Hepatic stellate cell (primary cell): ENCODE measurements around the gene EHMT2.
"Not testable (repeated sequence)": the region's sequence is repeated elsewhere in the genome, so short reads cannot be mapped to it uniquely, and the experiment has no call there.

Experiments
- DNase-seq: peaks from one replicate; pipeline ENCODE4 v3.0.0; 2011; ENCODE audit warnings: low spot score

The EHMT2 gene

DNA sequence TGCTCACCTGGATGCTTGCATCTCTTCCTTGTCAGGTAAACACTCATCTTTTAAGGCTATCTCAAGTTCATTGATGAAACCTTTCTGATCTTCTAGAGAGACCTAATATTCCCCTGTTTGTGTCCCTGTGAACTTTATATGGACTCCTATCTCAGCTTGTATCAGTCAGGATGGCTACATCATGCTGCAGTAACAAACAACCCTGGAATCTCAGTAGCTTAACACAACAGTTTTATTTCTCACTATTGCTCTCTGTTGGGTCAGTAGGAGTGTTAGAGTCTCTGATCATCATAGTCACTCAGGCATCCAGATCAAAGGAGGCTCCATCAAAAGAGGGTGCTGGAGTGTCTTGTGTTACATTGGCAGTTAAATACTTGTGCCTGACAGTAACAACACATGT is 17.9 kb upstream of the EHMT2 start:
- DNase-seq = no peak

DNA sequence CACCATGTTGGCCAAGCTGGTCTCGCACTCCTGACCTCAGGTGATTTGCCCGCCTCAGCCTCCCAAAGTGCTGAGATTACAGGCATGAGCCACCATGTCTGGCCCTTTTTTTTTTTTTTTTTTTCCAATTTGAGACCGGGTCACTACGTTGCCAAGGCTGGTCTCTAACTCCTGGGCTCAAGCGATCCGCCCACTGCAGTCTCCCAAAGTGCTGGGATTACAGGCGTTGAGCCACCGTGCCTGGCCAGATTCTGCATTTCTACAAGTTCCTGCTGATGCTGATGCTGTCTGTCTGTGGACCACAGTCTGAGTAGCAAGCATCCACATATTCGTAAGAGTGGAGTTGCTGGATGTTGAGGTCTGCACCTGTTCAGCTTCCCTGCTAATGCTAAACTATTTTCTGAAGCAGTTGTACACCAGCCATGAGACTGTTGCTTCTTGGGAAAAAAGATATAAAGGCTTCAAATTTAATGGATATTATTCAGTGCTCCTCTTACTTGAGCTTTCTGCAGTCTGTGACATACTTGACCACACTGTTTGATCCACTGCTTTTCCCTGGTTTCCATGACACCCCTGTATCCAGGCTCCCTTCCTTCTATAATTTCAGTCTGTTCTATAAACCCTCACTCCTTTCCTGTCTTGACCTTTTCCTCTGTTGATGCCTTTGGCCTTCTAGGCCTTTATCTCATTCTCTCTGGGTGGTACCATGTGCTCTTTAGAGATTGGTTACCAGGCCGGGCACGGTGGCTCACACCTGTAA is 14.5 kb upstream of the EHMT2 start:
- DNase-seq = no peak

DNA sequence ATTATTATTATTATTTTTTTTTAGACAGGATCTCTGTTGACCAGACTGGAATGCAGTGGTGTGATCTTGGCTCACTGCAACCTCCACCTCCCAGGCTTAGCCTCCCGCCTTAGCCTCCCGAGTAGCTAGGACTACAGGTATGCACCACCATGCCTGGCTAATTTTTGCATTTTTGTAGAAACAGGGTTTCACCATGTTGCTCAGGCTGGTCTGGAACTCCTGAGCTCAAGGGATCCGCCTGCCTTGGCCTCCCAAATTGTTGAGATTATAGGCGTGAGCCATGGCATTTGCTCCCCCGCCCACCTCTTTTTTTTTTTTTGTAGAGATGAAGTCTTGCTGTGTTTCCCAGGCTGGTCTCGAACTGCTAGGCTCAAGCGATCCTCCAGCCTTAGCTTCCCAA is 11.8 kb upstream of the EHMT2 start:
- not testable (repeated sequence) for DNase-seq

DNA sequence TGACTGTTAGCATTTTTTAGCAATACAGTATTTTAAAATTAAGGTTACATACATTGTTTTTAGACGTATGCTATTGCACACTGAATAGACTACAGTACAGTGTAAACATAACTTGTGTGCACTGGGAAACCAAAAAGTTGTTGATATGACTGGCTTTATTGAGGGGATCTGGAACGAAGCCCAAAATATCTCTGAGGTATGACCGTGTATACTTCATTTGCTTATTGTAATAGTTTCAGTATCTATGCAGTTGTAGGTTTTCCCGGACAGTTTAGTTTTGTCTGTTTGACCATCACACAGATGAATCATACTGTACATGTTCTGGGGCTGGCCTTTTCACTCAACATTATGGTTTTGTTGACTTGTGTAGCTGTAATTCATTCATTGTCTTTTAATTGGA is 11.3 kb upstream of the EHMT2 start:
- DNase-seq = no peak

DNA sequence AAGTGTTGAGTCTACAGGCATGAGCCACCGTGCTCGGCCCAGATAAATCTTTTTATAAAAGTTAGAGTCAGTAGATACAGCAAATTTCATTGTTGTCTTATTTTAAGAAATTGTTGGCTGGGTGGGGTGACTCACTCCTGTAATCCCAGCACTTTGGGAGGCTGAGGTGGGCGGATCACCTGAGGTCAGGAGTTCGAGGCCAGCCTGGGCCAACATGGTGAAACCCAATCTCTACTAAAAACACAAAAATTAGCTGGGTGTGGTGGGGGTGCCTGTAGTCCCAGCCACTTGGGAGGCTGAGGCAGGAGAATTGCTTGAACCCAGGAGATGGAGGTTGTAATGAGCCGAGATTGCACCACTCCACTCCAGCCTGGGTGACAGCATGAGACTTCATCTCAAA is 10.8 kb upstream of the EHMT2 start:
- not testable (repeated sequence) for DNase-seq

DNA sequence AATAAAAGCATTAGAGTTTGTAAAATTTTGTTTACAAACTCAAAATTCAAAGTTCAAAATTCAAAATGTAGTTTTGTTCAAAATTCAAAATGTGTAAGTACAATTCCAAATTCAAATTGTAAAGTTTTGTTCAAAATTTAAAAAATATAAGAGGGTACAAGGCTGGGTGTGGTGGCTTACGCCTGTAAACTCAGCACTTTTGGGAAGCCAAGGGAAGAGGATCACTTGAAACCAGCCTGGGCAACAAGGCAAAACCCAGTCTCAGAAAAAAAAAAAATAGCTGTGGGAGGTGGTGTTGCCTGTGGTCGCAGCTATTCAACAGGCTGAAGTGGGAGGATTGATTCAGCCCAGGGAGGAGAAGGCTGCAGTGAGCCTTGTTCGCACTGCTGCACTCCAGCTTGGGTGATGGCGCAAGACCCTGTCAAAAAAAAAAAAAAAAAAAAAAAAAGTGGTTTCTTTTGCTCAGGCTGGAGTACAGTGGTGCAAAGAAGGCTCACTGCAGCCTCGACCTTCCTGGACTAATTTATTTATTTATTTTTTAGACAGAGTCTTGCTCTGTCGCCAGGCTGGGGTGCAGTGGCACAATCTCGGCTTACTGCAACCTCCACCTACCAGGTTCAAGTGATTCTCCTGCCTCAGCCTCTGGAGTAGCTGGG is 9.8 kb upstream of the EHMT2 start:
- no peak for DNase-seq

DNA sequence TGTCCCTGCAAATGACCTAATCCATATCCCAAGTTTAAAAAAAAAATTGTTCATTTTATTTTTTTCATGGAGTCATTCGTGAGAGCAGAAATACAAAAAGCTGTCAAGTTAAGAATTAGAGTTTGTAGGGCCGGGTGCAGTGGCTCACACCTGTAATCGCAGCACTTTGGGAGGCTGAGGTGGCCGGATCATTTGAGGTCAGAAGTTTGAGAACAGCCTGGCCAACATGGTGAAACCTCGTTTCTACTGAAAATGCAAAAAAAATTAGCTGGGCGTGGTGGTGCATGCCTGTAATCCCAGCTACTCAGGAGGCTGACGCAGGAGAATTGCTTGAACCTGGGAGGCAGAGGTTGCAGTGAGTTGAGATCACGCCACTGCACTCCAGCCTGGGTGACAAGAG is 9.2 kb upstream of the EHMT2 start:
- not testable (repeated sequence) for DNase-seq

DNA sequence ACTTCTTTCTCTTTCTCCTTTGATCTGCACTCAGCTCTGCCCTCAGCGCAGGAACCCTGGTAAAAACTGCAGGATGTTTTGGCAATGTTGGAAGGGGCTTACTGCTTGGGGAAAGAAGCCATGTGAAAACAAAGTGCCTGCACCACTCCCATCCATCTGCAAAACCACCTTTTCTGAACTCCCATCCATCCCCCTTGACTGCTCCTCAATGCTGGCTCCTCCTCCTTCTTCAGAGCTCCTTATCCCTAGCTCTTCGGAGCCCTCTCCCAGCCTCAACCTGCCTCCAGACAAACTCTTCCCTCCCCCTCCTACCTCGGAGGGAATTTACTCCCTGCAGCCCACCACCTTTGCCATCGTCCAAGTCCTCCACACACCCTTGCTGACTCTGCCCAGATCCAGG is 8.6 kb upstream of the EHMT2 start:
- no peak for DNase-seq

DNA sequence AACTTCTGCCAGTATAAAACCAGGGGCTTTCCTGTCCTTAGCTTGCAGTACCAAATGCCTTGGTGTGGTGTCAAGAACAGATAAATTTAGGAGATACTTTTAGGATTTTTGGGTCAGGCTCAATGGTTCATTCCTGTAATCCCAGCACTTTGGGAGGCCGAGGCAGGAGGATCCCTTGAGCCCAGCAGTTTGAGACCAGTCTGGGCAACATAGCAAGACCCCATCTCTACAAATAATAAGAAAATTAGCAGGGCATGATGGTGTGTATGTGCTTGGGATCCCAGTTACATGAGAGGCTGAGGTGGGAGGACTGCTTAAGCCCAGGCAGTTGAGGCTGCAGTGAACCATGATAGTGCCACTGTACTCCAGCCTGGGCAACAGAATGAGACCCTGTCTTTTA is 7.5 kb upstream of the EHMT2 start:
- no peak for DNase-seq

DNA sequence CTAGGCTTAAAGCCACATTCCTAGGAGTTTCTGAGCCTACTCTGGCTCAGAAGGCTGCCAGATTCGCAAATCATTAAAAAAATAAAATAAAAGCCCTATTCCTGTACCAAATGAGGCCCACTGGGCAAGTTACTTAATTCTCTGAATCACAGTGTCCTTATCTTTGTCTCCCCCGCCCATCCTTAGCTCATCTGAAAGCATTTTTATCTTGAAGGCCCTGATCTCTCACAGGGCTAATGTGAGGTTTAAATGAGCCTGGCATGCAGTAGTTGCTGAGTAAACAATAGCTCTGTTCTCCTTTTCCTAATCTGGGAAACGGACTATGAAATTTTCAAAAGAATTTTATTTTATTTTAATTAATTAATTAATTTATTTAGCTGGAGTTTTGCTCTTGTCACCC is 6.5 kb upstream of the EHMT2 start:
- no peak for DNase-seq

DNA sequence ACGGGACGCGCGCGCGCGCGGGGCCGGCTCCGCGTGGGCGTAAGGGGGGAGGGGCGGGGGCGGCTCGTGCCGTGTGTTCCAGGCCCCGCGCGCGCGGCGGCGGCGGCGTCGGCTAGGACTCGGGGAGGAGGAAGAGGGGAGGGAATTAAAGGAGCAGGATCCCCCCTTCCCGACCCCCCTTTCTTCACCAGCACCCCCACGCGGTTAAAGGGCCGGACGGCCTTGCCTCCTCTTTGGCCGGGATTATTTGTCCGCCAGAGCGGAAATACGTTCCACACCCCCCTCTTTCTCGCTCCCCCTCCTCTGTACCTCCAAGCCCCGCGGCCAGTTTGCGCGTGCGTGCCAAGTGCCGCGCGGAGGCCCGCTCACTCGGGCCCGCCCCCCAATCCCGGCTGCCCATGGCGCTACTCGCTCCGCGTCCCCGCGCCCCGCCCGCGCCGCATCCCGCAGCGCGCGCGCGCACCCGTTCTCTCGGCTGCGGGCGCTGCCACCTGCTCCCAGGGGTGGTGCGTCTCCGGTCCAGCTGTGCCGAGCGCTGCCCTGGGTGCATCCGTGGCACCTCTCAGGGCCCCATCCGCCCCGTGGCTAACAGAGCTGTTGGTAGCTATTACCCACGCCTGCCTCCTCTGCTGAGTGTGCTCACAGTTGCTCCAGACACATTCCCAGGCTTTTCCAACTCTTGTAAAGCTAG is 4.6 kb upstream of the EHMT2 start, which contains the start of gene ZBTB12:
Gene ZBTB12, minus strand, starts transcription at position 134 of the 691 bp plus-strand sequence. CDS start 781 bp downstream, outside the sequence.
- DNase-seq = peak; percentile 94

DNA sequence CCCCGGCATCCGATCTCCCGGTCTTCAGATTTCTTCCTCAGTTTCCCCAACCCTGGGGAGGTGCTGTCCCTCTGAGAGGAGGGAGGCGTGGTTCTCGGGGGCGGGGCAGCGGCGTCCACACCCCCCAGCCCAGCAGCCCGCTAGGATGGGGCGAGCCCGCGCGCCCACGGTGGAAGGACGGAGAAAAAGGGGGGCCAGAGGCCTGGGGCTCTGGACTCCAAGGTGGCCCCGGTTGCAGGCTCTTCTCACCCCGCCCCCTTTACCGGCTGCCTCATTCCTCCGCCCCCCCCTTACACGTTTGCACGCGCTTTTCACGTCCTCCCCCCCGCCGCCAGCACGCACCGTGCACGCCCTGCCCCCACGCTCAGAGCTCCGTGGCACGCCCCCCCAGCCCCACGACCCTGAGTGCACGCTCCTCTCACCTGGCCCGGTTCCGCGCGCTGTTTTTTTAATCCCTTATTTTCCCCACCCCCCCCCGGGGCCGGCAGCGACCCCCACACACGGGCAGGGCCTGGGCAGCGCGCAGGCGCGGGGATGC is 4.0 kb upstream of the EHMT2 start:
- DNase-seq = peak; percentile 72

DNA sequence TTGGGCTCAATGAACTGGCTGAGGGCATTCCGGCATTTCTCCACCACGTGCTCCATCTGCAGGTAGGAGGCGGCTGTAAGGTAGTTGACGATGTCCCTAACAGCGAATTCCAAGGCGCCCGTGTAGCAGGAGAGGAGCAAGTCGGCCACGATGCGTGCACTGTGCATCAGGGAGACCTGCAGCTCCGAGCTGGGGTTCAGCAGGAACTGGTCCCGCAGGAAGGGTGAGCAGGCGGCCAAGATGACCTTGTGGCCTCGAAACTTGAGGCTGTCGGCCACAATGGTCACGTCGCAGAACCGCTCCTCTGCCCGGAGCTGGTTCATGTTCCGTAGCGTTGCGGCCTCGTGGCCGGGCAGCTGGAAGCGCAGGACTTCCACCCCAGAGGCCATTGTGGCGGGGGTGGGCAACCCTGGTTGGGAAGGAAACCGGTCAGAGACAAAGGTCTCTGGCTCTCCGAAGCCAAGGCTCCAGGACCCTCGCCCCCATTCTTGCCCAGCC is 3.5 kb upstream of the EHMT2 start:
- DNase-seq = no peak

DNA sequence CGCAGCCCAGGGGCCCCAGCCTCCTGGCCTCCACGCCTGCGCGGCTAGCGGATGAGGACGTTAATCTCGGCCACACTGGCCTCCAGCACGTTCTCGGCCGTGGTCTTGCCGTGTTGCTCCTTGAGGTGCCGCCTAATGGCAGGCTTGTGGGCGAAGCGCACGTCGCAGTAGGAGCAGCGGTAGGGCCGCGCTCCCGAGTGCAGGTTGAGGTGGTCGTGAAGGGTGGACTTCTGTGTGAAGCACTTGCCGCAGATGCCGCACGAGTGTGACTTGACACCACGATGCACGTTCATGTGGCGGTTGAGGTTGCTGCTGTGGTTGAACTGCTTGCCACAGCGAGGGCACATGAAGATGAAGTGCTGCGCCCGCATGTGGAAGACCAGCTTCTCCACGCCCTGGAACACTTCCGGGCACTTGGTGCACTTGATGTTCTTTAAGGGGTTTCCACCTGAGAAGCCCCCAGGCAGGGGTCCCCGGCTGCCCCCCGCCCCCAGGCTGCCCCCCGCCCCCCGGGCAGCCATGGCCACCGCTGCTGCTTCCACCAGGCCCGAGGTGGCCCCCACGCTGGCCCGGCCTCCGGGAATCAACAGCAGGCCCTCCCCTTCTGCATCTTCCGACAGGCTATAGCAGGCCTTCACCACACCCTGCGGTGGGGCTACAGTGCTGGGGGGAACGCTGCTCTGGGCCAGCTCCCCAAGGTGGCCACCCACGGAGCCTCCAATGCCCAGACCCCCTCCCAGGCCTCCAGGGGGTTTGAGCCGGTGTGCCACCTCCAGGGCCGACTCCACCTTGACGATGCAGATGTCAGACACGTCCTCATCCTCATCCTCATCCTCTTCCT is 2.6 kb upstream of the EHMT2 start:
- no peak for DNase-seq

DNA sequence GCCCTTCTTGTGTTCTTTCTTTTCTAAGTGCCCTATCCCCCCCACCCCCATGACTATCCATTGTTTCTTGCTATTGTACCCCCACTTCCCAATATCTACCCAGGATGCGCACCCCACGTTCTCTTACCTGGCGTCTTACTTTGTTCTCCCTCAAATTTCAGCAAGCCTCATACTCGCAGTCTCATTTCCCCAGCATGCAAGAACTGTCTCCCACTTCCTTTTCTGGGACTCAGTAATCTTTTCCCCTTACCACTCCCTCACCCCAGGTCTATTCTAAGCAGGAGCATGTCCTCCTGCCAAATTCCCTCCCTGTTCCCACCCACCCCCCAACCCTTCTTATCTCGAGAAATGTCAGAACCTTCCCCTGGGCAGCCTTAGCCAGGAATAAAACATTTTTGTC is 1.7 kb upstream of the EHMT2 start:
- DNase-seq = no peak

DNA sequence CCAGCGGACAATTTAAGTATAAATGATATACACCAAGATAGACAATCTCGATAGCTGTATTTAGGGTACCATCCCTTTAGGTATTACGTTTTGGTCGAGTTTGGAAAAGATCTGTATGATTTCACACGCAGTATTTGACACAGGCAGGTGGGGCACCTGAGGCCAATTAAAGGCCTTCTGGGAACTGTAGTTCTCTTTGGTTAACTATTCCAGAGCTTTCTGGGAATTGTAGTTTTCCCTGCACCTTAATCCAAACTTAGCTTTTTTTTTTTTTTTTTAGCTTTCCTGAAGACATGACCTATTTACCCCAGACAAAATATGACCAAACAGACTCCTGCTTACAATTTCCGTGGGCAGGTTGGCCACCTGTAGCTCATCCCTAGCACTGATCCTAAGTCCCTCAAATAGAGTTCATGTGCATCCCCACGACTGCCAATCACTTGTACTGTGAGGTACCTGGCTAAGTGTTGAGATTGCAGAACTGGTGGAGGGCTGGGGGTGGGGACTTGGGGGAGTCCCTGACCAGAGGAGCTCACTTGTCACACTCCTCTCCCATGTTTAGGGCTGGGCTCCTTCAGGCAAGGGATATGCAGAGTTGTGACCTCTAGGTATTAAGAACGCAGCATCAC is 999 bp upstream of the EHMT2 start:
- DNase-seq = peak; percentile 38

DNA sequence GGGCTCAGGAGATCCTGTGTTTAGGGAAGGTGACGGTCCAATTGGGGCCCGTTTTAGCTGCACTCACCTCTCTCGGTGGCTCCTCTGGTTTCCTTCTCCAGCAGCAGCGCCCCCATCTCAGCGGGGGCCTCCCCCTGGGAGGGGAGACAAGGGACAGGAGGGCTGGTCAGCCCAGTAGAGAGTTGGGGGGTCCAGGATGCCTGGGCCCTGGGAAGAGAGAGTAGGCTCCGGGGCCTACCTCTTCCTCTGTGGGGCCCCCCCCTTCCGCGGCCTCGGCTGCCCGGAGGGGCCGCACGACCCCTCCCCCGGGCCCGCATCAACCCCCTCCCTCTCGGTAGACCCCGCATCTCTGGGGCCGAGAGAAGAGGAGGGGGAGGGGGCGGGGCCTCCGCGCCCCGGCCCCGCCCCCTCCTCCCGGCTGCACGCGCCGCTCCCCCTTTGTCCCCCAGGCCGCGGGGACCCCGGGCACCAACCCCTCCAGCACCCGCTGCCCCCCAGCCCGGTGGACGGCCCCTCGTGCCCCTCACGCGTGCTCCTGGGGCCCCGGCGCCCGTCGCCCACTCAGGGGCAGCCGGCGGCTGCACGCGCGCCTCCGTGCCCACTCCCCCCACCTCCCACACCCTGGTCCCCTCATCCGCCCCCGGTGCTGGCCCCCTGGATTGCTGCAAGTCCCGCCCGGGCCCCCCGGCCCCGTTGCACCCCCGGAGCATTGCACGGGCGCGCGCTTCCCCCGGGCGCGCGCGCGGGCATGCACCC is 464 bp downstream of the EHMT2 start:
- DNase-seq = no peak

DNA sequence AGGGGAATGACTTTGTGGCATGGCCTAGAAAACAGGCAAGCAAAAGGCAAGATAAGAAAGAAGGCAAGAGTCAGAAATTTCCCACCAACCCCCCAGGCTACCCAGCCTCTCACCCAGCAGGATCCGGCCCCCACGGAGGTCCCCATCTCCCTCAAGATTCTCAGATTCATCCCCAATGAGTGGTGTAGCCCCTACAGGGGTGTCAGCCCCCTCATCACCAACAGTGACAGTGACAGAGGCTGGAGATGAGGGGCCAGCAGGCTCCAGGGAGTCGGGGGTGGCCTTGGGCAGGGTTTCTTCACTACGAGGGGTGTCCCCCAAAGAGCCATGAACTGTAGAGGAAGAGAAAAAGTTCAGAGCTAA is 1.0 kb downstream of the EHMT2 start:
- no peak for DNase-seq

DNA sequence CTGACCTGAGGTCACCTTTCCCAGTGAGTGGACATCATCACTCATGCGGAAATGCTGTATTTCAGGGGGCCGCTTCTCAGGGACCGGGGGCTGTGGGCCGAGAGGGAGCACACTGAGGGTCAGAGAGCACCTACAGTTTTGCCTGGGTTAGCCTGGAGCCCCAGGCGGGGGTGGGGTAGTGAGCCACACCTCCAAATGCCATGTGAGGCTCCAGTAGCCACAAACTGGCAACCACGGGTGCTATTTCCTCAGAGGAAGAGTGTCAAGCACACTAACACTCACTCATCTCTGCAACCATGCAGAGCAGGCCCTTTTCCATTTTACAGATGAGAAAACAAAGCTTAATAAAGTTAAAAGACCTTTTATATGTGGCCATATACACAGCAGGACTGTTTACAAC is 4.7 kb downstream of the EHMT2 start:
- no peak for DNase-seq

DNA sequence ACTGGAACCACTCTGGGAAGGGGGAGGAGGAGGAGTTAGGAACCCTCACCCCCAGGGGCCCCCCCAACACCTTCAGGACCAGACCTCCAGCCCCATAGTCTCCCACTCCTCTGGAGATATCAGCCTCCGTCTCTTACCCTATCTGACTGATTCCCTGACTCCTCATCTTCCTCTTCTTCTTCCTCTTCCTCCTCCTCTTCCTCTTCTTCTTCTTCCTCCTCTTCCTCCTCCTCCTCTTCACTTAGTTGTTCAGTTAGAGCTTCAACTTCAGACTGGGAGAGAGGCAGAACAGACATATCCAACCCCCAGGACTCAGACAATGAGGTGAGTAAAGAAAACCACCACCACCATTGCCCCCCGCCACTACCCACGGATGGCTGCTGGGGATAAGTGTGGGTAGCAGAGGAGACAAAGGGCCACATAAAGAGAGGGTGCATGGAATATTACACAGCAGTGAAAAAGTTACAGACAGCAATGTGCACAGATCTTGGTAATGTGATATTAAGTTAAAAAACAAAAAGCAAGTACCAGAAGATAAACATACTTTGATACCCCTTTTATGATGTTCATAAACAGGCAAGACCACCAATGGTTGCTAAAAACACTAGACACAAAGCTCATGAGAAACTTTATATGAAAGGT is 8.0 kb downstream of the EHMT2 start:
- no peak for DNase-seq
